Fibroblast of mammary gland (primary cell): ENCODE measurements around the gene CYP4F12.
"Not testable (repeated sequence)": the region's sequence is repeated elsewhere in the genome, so short reads cannot be mapped to it uniquely, and the experiment has no call there.

Experiments
- DNase-seq: peaks from one replicate; pipeline ENCODE4 v3.0.0-alpha.2; 2010; ENCODE audit warnings: low read depth
- H3K4me3 ChIP-seq: 2 replicates; pipeline ENCODE4 v1.5.1; 2011; ENCODE audit warnings: low read depth, mild to moderate bottlenecking, low read length, moderate library complexity; ENCODE audit not compliant: control insufficient read depth
- TF ChIP-seq, protein P1 (sequence below): conservative IDR thresholded peaks from 2 replicates; pipeline ENCODE4 v1.5.1; 2011; ENCODE audit warnings: low read depth, low read length, inconsistent platforms; ENCODE audit not compliant: control insufficient read depth, insufficient read depth

CYP4F12 gene

DNA sequence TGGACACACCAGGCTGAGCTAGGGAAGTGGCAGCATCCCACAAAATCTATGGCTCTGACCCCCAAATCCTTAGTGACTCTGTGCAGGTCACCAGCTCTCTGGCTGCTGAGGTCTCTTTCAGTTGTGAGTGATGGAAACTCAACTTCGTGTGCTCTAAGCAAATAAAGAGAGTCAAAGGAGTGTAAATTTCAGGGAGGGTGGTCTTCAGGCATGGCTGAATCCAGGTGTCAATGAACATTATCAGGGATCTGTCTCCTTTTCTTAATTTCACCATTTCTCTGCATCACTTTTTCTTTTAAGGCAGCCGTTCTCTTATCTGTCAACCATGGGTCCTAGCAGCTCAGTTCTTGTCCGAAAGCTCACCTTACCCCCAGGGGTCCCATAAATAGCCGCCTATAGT is 6.2 kb downstream of the CYP4F12 start:
- TF ChIP-seq, protein P1, sequence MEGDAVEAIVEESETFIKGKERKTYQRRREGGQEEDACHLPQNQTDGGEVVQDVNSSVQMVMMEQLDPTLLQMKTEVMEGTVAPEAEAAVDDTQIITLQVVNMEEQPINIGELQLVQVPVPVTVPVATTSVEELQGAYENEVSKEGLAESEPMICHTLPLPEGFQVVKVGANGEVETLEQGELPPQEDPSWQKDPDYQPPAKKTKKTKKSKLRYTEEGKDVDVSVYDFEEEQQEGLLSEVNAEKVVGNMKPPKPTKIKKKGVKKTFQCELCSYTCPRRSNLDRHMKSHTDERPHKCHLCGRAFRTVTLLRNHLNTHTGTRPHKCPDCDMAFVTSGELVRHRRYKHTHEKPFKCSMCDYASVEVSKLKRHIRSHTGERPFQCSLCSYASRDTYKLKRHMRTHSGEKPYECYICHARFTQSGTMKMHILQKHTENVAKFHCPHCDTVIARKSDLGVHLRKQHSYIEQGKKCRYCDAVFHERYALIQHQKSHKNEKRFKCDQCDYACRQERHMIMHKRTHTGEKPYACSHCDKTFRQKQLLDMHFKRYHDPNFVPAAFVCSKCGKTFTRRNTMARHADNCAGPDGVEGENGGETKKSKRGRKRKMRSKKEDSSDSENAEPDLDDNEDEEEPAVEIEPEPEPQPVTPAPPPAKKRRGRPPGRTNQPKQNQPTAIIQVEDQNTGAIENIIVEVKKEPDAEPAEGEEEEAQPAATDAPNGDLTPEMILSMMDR = no peak
- DNase-seq = no peak
- H3K4me3 ChIP-seq = no peak overlapping the region

DNA sequence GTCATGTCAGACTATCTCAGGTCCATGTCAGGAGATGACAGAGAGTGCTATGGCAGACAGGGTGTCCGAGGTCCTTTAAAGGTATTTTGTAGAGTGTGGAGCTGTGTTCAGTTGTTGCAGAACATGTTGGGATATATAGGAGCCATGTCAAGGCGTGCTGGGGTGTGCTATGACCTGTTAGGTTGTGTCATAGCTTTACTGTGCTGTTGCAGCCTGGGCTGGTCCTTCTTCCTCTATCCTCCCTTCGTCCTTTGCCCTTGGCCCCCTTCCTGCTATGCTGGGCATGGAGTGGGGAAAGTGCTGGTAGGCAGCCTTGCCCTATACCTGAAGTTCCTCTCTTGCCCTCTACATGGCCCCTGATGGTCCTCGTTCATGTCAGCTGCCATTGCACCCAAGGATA is 7.0 kb downstream of the CYP4F12 start:
- not testable (repeated sequence) for DNase-seq, H3K4me3 ChIP-seq

DNA sequence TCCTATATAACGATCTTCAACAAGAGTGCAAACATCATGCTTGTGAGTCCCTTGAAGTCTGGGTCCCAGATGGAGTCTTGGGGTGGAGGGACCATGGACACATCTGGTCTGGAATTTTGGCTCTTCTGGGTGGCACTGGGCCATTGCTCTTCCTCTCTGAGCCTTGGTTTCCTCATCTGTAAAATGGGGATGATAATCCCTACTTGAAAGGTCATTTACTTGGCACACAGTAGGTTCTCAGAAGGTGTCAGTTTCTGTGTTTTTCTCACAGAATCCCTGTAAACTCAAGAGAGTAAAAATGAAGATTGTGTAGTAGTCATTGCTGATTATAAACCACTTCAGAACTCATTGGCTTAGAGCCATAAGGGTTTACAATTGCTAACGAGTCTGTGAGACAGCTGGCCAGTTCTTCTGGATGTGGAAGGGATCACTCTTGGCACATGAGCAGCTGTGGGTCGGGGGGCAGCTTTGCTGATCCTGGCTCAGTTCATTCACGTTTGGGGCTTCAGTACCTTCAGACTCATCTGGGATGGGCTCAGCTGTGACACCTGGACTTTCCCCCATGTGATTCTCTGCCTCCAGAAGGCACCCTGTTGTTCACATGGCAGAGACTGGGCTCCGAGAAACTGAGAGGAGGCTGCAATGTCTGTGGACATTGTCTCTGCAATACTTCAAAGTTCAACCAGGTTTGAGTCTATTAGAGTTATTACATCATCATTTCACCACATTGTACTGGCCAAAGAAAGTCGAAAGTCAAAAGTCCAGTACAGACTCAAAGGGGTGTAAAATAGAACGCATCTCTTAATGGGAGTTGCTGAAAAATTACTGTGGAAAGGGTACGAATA is 7.8 kb downstream of the CYP4F12 start:
- no peak overlapping the region for H3K4me3 ChIP-seq
- TF ChIP-seq, protein P1 = no peak
- no peak for DNase-seq

DNA sequence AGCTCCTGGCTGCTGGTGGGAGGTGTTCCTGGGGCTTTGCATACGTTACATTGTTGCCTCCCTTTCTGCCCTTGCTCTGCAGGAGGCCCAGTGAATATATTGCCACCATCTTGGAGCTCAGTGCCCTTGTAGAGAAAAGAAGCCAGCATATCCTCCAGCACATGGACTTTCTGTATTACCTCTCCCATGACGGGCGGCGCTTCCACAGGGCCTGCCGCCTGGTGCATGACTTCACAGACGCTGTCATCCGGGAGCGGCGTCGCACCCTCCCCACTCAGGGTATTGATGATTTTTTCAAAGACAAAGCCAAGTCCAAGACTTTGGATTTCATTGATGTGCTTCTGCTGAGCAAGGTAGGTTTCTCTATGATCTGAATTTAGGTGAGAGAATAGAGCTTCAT is 10.5 kb downstream of the CYP4F12 start:
- no peak for DNase-seq
- TF ChIP-seq, protein P1 = no peak

DNA sequence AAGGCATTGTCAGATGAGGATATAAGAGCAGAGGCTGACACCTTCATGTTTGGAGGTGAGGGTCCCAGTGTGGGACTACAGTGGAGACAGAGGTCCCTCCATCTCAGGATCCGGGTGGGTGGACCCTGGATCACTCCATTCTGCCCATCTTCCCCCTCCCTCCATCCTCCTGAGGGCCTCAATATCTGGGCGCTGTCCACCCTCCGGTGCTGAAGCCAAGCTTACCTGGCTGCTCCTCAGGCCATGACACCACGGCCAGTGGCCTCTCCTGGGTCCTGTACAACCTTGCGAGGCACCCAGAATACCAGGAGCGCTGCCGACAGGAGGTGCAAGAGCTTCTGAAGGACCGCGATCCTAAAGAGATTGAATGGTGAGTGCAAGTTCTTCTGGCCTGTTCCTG is 11.9 kb downstream of the CYP4F12 start:
- H3K4me3 ChIP-seq = no peak overlapping the region
- DNase-seq = no peak
- TF ChIP-seq, protein P1 = no peak

More for the DNA sequence above, 10.5 kb downstream of the CYP4F12 start:
- H3K4me3 ChIP-seq = no peak overlapping the region

DNA sequence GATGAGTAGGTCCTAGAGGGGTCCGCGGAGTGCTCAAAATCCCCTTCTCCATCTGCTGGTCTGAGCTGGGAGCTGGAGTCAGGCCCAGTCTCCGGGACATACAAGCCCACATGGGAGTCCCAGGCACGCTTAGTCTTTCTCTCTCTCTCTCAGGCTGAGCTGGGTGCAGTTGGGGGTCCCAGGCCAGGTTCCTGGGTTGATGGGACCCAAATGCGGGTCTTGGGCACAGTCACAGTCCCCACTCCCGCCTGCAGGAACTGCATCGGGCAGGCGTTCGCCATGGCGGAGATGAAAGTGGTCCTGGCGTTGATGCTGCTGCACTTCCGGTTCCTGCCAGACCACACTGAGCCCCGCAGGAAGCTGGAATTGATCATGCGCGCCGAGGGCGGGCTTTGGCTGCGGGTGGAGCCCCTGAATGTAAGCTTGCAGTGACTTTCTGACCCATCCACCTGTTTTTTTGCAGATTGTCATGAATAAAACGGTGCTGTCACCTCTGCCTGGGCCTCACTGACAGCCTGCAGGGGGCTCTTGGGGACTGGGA is 23.8 kb downstream of the CYP4F12 start:
- TF ChIP-seq, protein P1 = no peak
- DNase-seq = no peak

DNA sequence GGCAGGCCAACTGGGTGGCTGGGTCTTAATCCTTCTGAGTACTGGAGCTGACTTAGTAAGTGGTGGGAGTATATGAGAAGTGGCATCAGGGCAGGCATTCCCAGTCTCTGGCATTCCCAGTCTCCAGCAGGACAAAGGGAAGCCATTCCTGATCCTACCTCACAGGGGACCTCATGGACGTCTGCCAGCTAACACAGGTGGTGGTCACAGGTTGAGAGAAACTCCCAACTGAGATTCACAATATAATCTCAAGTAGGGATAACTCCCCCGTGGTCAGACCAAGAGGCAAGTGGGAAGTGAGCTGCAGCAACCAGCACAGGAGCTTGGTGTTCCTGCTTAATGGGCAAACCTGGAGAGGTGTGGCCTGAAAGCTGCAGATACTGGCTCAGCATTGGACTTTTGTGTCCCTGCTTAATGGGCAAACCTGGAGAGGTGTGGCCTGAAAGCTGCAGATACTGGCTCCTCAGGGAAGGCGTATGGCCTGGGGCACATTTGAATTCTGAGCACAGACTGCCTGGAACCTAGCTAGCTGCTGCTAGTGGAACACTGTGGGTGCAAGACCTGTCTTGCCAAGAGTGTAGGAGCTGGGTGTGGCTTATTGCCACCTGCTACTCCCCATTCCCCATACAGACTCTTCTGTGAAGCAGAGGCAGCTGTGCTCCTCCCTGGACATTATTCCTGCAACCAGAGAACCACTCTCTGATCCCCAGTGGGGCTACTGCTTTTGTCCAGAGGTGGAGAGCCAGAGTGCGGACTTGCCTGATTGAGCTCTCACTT is 29.1 kb downstream of the CYP4F12 start:
- TF ChIP-seq, protein P1 = no peak
- DNase-seq = no peak
- H3K4me3 ChIP-seq = no peak overlapping the region

More for the DNA sequence above, 23.8 kb downstream of the CYP4F12 start:
- no peak overlapping the region for H3K4me3 ChIP-seq
